HepG2 (cell line): Measurements from ENCODE around the gene TARS3. TPM values are rescaled to one million over a fixed set of nuclear protein-coding genes. Genes with fewer than 3 reads are reported as not detected.

ENCODE experiments used
- EP300 ChIP-seq, 3 experiments: sonication (generic) in 1 of 3; formaldehyde crosslinking in 1 of 3; IDR thresholded peaks; 2 replicates each; pipeline versions ENCODE4 v1.5.1 to v1.6.1; 2011 to 2020; ENCODE audit warnings: low read depth in 2 of 3, low read length in 2 of 3, borderline replicate concordance in 1 of 3, improper control_type of control experiment in 1 of 3, mild to moderate bottlenecking in 1 of 3, missing genetic modification reagents in 1 of 3, moderate library complexity in 1 of 3
- FOSL2 ChIP-seq: sonication (generic); formaldehyde crosslinking; IDR thresholded peaks from 2 replicates; pipeline ENCODE4 v1.4.0; 2020; ENCODE audit warnings: missing genetic modification reagents
- GABPA ChIP-seq, 2 experiments: IDR thresholded peaks; 2 replicates each; pipeline ENCODE4 v1.6.1; 2011 to 2016; ENCODE audit warnings: low read depth in 2 of 2, low read length in 1 of 2, missing biosample characterization in 1 of 2, missing genetic modification characterization in 1 of 2
- KLF9 ChIP-seq: IDR thresholded peaks from 2 replicates; pipeline ENCODE4 v1.6.1; 2016; ENCODE audit warnings: low read depth
- NFATC3 ChIP-seq: sonication (generic); formaldehyde crosslinking; IDR thresholded peaks from 2 replicates; pipeline ENCODE4 v1.5.1; 2020; ENCODE audit warnings: mild to moderate bottlenecking, missing genetic modification reagents
- NFE2 ChIP-seq: sonication (generic); formaldehyde crosslinking; IDR thresholded peaks from 2 replicates; pipeline ENCODE4 v1.4.0; 2020; ENCODE audit warnings: missing genetic modification reagents
- POLR2AphosphoS2 ChIP-seq: IDR thresholded peaks from 2 replicates; pipeline ENCODE4 v1.6.1; 2011; ENCODE audit warnings: low read depth, low read length, improper control_type of control experiment
- RXRA ChIP-seq: sonication (generic); formaldehyde crosslinking; IDR thresholded peaks from 2 replicates; pipeline ENCODE4 v1.5.1; 2020; ENCODE audit warnings: missing genetic modification reagents
- SYNCRIP ChIP-seq: fragments of 200-400 bp; formaldehyde crosslinking; IDR thresholded peaks from 2 replicates; pipeline ENCODE4 v1.6.1; 2018; ENCODE audit warnings: mild to moderate bottlenecking, low read depth, low read length; ENCODE audit not compliant: insufficient read depth
- TOPORS ChIP-seq: sonication (generic); formaldehyde crosslinking; IDR thresholded peaks from 2 replicates; pipeline ENCODE4 v1.8.0; 2023; ENCODE audit warnings: mild to moderate bottlenecking, missing genetic modification reagents
- ZNF292 ChIP-seq: sonication (generic); formaldehyde crosslinking; IDR thresholded peaks from 2 replicates; pipeline ENCODE4 v1.8.1; 2022; ENCODE audit warnings: mild to moderate bottlenecking, low read depth, missing genetic modification reagents, borderline replicate concordance
- ZNF558 ChIP-seq: sonication (generic); formaldehyde crosslinking; IDR thresholded peaks from 2 replicates; pipeline ENCODE4 v1.9.0; 2022; ENCODE audit warnings: mild to moderate bottlenecking, missing genetic modification reagents, borderline replicate concordance
- ZNF747 ChIP-seq: sonication (generic); formaldehyde crosslinking; IDR thresholded peaks from 2 replicates; pipeline ENCODE4 v1.8.1; 2023; ENCODE audit warnings: missing genetic modification reagents, mild to moderate bottlenecking, borderline replicate concordance
- polyA plus RNA-seq, 8 experiments: library from polyadenylated mRNA; depleted of rRNA in 3 of 8; stranded (reverse) in 7 of 8; unstranded in 1 of 8; fragments of >200 nt; fragmentation: Illumina TruSeq in 4 of 8; extraction: Trizol in 4 of 8; gene quantifications; 2 replicates each; pipeline versions ENCODE4 v1.2.1 to v1.2.3, GENCODE V29; 2011 to 2016; ENCODE audit warnings: low read depth in 4 of 8, missing spikeins in 1 of 8, mixed read lengths in 1 of 8; ENCODE audit not compliant: insufficient read depth in 1 of 8
- total RNA-seq, 5 experiments: library from RNA; depleted of rRNA; stranded (reverse); fragments of >200 nt; fragmentation: Illumina TruSeq; extraction: Trizol; gene quantifications; 2 replicates each; pipeline ENCODE4 v1.2.3, GENCODE V29; 2016; ENCODE audit warnings: low read depth in 1 of 5
- TF ChIP-seq, protein P1 (sequence below): IDR thresholded peaks from 2 replicates; pipeline ENCODE4 v1.6.1; 2016
- TF ChIP-seq, protein P2 (sequence below): sonication (generic); formaldehyde crosslinking; IDR thresholded peaks from 2 replicates; pipeline ENCODE4 v1.4.0; 2020; ENCODE audit warnings: missing genetic modification reagents; ENCODE audit errors: not compliant biosample characterization
- TF ChIP-seq, protein P3 (sequence below): sonication (generic); formaldehyde crosslinking; IDR thresholded peaks from 2 replicates; pipeline ENCODE4 v1.8.0; 2022; ENCODE audit warnings: mild to moderate bottlenecking, missing genetic modification reagents, borderline replicate concordance
- TF ChIP-seq, protein P4 (sequence below): IDR thresholded peaks from 2 replicates; pipeline ENCODE4 v1.6.1; 2016; ENCODE audit warnings: low read depth, borderline replicate concordance
- TF ChIP-seq, protein P5 (sequence below): sonication (generic); formaldehyde crosslinking; IDR thresholded peaks from 2 replicates; pipeline ENCODE4 v1.4.0; 2020; ENCODE audit warnings: mild to moderate bottlenecking, missing genetic modification reagents
- TF ChIP-seq, protein P6 (sequence below): sonication (generic); formaldehyde crosslinking; IDR thresholded peaks from 2 replicates; pipeline ENCODE4 v1.4.0; 2020; ENCODE audit warnings: mild to moderate bottlenecking, missing genetic modification reagents

Gene TARS3
- total and polyA plus RNA-seq, 2 of the 13 experiments (the other 11 are each of a cell fraction or from before 2014, with no cell fraction given), result 4.1 to 11.7 TPM

DNA sequence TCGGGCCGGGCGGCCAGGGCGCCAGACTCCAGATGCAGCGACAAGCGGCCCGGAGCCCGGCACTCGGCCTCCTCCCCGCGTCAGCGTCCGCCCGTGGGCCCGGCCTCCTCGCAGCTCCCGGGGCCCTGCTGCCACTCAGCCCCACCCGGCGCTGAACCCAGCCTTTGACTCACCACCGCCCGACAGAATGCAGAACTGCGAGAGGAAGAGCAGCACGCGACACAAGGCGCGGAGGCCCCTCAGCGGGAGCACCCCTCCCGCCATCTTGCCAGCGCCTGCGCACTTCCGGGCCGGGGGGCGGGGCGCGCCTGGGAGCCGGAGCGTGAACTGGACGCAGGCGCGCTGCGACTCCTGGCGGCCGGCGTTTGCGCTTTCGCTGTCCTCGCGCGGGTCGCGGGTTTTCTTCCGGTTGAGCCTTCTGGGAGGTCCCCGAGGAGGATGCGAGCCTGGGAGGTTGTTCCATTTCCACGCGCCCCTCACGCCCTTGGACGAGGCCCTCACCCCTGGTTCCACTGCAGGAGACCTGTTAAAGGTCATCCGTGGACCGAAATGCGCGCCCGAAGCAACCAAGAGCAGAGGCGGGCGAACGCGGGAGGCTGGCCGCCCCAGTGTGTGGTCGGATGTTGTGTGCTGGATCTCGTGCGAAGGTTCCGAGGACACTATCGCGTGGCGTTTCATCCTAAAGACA lies 72.0 kb downstream of the TARS3 start, which contains the start of gene TM2D3 (continued):
- TF ChIP-seq, protein P1, sequence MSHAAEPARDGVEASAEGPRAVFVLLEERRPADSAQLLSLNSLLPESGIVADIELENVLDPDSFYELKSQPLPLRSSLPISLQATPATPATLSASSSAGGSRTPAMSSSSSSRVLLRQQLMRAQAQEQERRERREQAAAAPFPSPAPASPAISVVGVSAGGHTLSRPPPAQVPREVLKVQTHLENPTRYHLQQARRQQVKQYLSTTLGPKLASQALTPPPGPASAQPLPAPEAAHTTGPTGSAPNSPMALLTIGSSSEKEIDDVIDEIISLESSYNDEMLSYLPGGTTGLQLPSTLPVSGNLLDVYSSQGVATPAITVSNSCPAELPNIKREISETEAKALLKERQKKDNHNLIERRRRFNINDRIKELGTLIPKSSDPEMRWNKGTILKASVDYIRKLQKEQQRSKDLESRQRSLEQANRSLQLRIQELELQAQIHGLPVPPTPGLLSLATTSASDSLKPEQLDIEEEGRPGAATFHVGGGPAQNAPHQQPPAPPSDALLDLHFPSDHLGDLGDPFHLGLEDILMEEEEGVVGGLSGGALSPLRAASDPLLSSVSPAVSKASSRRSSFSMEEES (CRISPR knock-in tag), result peak; percentile 57; the same call in 1 of the 2 replicates
- TF ChIP-seq, protein P2, sequence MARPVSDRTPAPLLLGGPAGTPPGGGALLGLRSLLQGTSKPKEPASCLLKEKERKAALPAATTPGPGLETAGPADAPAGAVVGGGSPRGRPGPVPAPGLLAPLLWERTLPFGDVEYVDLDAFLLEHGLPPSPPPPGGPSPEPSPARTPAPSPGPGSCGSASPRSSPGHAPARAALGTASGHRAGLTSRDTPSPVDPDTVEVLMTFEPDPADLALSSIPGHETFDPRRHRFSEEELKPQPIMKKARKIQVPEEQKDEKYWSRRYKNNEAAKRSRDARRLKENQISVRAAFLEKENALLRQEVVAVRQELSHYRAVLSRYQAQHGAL (CRISPR knock-in tag), result peak; percentile 48
- TF ChIP-seq ZNF292 (no peak), ZNF747 (CRISPR knock-in tag) (no peak; the same call in none of the 2 replicates), POLR2AphosphoS2 (peak; percentile 49; the same call in 1 of the 2 replicates), ZNF558 (CRISPR knock-in tag) (peak; percentile 88; the same call in 1 of the 2 replicates), SYNCRIP (no peak), GABPA (IDR thresholded peaks at IDR 0.05; ENCODE audit: low read depth, low read length) (peak; percentile 71), GABPA (CRISPR knock-in tag; IDR thresholded peaks at IDR 0.05; ENCODE audit: low read depth) (peak; percentile 87), RXRA (CRISPR knock-in tag) (peak; percentile 43; the same call in 1 of the 2 replicates), TOPORS (peak; percentile 90), FOSL2 (CRISPR knock-in tag) (peak; percentile 28; the same call in 1 of the 2 replicates), EP300 (IDR thresholded peaks at IDR 0.05; ENCODE audit: low read depth in 2 of 2, low read length in 2 of 2) (peak in 1 of 2 experiments; percentile 13; a peak in 1 of 4 replicates), EP300 (CRISPR knock-in tag; IDR thresholded peaks at IDR 0.05; ENCODE audit: borderline replicate concordance) (0 out of 2 replicates have a peak, but pooled peaks have one; percentile 19), NFATC3 (CRISPR knock-in tag) (0 out of 2 replicates have a peak, but pooled peaks have one; percentile 67), KLF9 (0 out of 2 replicates have a peak, but pooled peaks have one; percentile 68), NFE2 (no peak)
- TF ChIP-seq, protein P3, sequence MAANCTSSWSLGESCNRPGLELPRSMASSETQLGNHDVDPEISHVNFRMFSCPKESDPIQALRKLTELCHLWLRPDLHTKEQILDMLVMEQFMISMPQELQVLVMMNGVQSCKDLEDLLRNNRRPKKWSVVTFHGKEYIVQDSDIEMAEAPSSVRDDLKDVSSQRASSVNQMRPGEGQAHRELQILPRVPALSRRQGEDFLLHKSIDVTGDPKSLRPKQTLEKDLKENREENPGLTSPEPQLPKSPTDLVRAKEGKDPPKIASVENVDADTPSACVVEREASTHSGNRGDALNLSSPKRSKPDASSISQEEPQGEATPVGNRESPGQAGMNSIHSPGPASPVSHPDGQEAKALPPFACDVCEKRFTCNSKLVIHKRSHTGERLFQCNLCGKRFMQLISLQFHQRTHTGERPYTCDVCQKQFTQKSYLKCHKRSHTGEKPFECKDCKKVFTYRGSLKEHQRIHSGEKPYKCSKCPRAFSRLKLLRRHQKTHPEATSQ (CRISPR knock-in tag), result peak; percentile 93
- TF ChIP-seq, protein P4, sequence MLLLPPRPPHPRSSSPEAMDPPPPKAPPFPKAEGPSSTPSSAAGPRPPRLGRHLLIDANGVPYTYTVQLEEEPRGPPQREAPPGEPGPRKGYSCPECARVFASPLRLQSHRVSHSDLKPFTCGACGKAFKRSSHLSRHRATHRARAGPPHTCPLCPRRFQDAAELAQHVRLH, result no peak; the same call in 1 of the 2 replicates
- TF ChIP-seq, protein P5, sequence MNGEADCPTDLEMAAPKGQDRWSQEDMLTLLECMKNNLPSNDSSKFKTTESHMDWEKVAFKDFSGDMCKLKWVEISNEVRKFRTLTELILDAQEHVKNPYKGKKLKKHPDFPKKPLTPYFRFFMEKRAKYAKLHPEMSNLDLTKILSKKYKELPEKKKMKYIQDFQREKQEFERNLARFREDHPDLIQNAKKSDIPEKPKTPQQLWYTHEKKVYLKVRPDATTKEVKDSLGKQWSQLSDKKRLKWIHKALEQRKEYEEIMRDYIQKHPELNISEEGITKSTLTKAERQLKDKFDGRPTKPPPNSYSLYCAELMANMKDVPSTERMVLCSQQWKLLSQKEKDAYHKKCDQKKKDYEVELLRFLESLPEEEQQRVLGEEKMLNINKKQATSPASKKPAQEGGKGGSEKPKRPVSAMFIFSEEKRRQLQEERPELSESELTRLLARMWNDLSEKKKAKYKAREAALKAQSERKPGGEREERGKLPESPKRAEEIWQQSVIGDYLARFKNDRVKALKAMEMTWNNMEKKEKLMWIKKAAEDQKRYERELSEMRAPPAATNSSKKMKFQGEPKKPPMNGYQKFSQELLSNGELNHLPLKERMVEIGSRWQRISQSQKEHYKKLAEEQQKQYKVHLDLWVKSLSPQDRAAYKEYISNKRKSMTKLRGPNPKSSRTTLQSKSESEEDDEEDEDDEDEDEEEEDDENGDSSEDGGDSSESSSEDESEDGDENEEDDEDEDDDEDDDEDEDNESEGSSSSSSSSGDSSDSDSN, result peak; percentile 95
- TF ChIP-seq, protein P6, sequence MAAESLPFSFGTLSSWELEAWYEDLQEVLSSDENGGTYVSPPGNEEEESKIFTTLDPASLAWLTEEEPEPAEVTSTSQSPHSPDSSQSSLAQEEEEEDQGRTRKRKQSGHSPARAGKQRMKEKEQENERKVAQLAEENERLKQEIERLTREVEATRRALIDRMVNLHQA (CRISPR knock-in tag), result no peak
